ENCODE results near the gene ZC3HAV1. TPM values are rescaled to one million over a fixed set of nuclear protein-coding genes. Genes with fewer than 3 reads are reported as not detected.

Gene ZC3HAV1
- total RNA-seq, 4 donors from 2014 or later, result 3.5 to 10.4 (median 4.5) TPM

DNA sequence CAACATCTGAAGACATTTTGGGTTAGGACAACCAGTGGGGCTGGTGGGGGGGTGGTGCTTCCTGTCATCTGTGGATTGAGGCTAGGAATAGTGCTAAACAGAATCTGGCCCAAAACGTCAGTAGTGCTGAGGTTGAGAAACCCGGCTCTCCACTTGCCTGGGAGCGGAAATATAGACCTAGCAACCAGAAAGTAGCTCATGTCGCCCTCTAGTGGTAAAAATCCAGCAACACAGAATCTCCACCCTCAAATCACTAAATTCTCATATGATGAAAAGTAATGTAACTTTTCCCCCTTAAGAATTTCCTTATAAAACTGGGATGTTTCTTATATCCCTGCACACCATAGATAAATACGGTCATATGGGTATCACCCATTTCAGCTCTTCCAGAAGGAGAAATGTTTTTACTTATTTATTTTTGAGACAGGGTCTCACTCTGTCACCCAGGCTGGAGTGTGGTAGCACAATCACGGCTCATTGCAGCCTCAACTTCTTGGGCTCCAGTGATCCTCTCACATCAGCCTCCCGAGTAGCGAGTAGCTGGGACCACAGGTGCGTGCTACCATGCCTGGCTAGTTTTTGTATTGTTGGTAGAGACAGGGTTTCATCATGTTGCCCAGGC lies 34.4 kb downstream of the ZC3HAV1 start:
- H3K36me3 ChIP-seq, result peaks cover 0 to 40% of the 10 kb centered on the region in 2 donors
- intact Hi-C loops (cut with DNase I; ENCODE audit: low total_unique reads), result loop anchor here (1.0 to 10.0 kb wide), 2 partner anchors 58 to 190 kb away; no protein-coding TSS in a partner anchor
- in situ Hi-C loops (cut with MboI; ENCODE audit: low sequenced_read_pairs in 4 of 4), result loop anchor here in 2 of 4 donors (5.0 to 10.0 kb wide), 2 partner anchors 188 to 190 kb away; no protein-coding TSS in a partner anchor

DNA sequence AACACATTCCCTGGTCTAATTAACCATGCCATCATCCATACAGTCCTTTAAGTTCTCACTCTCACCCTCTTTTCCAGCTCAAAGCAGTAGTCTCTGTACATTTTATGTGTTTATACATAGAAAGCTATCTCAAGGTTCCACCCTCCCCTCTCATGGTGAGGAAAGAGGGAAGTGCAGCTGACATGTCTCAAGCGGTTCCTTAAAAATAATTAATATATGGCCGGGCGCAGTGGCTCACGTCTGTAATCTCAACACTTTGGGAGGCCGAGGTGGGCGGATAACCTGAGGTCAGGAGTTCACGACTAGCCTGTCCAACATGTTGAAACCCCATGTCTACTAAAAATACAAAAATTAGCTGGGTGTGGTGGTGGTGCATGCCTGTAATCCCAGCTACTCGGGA lies 36.7 kb downstream of the ZC3HAV1 start:
- Histone ChIP-seq H3K36me3 (peaks cover 0 to 25% of the 10 kb centered on the region in 2 donors), H3K27ac (no peak overlapping the region), H3K27me3 (no peaks in the 10 kb centered on the region), H3K9me3 (no peaks in the 10 kb centered on the region), H3K4me3 (no peak overlapping the region), H3K4me1 (no peaks in the 10 kb centered on the region)
- DNase-seq (no peak), ATAC-seq (no peak)
- TF ChIP-seq CTCF (IDR thresholded peaks at IDR 0.05 in 4 of 5, conservative IDR thresholded peaks at IDR 0.05 in 1 of 5) (no peak), POLR2A (IDR thresholded peaks at IDR 0.05) (no peak)
- in situ Hi-C loops (cut with MboI; ENCODE audit: low sequenced_read_pairs in 4 of 4), result loop anchor here in 1 of 4 donors (10.0 kb wide), 1 partner anchor 188 kb away; no protein-coding TSS in a partner anchor
- intact Hi-C loops (cut with DNase I; ENCODE audit: low total_unique reads), result loop anchor here (10.0 kb wide), 1 partner anchor 188 kb away; no protein-coding TSS in a partner anchor

More for the DNA sequence above, 34.4 kb downstream of the ZC3HAV1 start:
- Histone ChIP-seq H3K27me3 (no peaks in the 10 kb centered on the region), H3K4me1 (no peaks in the 10 kb centered on the region), H3K27ac (peak overlapping the region; percentile 27 to 50 (median 44)), H3K4me3 (no peak overlapping the region), H3K9me3 (no peaks in the 10 kb centered on the region)
- peak; percentile 81 to 90 for ATAC-seq
- peak; percentile 35 to 46 for DNase-seq
- TF ChIP-seq POLR2A (IDR thresholded peaks at IDR 0.05) (no peak), CTCF (IDR thresholded peaks at IDR 0.05 in 4 of 5, conservative IDR thresholded peaks at IDR 0.05 in 1 of 5) (peak; percentile 56 to 84 (median 74))

DNA sequence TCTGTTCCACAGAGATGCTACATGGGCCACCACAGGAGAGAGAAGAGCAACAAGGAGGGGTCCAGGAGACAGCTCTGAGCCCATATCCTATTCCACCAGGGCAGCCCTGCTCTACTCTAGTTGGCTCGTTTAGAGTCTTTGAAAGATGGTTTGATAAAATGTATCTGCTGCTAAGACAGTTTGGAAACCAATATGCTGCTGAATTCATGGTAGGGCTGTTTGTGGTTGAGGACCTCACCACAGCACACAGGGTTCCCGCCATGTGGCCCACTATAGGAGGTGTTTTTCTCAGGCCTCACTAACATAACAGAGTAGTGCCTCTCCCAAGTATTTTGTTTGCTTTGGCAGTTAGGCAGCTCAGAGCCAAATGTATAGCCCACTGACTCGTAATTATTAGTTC lies 37.8 kb downstream of the ZC3HAV1 start:
- peaks cover 0 to 25% of the 10 kb centered on the region in 2 donors for H3K36me3 ChIP-seq
- DNase-seq (no peak), ATAC-seq (no peak)
- intact Hi-C loops (cut with DNase I; ENCODE audit: low total_unique reads), result loop anchor here (10.0 kb wide), 1 partner anchor 187 kb away; no protein-coding TSS in a partner anchor
- in situ Hi-C loops (cut with MboI; ENCODE audit: low sequenced_read_pairs in 4 of 4), result loop anchor here in 1 of 4 donors (10.0 kb wide), 1 partner anchor 187 kb away; no protein-coding TSS in a partner anchor
- no peak overlapping the region for H3K4me3 ChIP-seq
- no peaks in the 10 kb centered on the region for H3K4me1 ChIP-seq
- H3K27ac ChIP-seq, result no peak overlapping the region
- H3K27me3 ChIP-seq, result no peaks in the 10 kb centered on the region
- no peak for TF ChIP-seq POLR2A (IDR thresholded peaks at IDR 0.05)
- no peak for TF ChIP-seq CTCF (IDR thresholded peaks at IDR 0.05 in 4 of 5, conservative IDR thresholded peaks at IDR 0.05 in 1 of 5)
- no peaks in the 10 kb centered on the region for H3K9me3 ChIP-seq

DNA sequence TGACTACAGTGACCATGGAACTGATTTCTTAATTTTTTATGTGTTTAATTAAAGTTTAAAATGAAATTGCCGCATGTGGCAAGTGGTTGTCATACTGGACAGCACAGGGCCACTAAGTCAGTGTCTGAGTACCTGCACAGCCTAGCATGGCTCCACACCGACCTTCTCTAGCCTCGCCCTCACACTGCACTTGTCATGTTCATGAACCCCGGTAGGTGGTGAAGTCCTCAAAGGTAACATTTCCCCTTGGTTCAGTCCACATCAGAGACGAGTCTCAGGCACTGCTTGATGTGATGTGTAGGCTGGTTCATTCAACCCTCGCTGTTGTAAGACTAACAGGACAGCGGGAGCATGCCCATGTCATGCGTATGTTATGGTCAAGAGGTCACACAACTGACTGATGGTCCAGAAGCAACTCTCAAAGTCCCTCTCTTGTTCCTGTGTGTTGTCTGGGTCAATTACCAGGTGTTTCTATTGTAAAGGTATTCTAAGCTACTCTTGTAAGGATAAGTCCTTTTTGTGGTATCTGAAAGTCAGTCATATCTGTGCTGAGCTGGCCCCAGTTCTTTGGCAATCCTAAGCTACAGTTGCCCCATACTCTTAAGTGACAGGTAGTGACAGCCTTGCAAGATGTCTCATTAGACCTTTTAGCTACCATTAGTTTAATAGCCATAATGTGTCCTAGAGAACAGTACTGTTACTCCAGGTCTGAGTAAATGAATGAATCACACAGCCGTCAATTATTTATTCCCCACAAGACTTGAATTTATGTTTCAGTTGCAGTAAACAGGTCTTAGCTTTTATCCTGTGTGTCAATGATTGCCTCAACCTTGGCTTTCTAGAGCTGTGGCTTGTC lies 40.7 kb downstream of the ZC3HAV1 start:
- H3K27me3 ChIP-seq, result no peaks in the 10 kb centered on the region
- ATAC-seq (no peak), DNase-seq (no peak)
- no peaks in the 10 kb centered on the region for H3K4me1 ChIP-seq
- no peaks in the 10 kb centered on the region for H3K9me3 ChIP-seq
- H3K4me3 ChIP-seq, result no peak overlapping the region
- H3K27ac ChIP-seq, result no peak overlapping the region
- TF ChIP-seq CTCF (IDR thresholded peaks at IDR 0.05 in 4 of 5, conservative IDR thresholded peaks at IDR 0.05 in 1 of 5) (no peak), POLR2A (IDR thresholded peaks at IDR 0.05) (no peak)
- in situ Hi-C loops (cut with MboI; ENCODE audit: low sequenced_read_pairs in 4 of 4), result no loop called here
- peaks cover 0 to 30% of the 10 kb centered on the region in 2 donors for H3K36me3 ChIP-seq
- intact Hi-C loops (cut with DNase I; ENCODE audit: low total_unique reads), result no loop called here

Data from gastrocnemius medialis (tissue), 4 donors.